SK-N-SH (cell line): Measurements from ENCODE around the gene MYL1. TPM values are rescaled to one million over a fixed set of nuclear protein-coding genes. Genes with fewer than 3 reads are reported as not detected.

Experiments used
- CTCF ChIA-PET: fragments of 300-600, 350-600 bp; formaldehyde crosslinking; extraction: SDS; loops from one replicate; lab custom pipeline; 2021; lab: Yijun Ruan, JAX
- POLR2A ChIA-PET: fragments of 350-600 bp; sonication (Branson Sonifier 250); formaldehyde crosslinking; extraction: SDS; loops from one replicate; lab custom pipeline; 2020; ENCODE audit warnings: antibody characterized with exemption, inconsistent platforms; lab: Yijun Ruan, JAX
- DNase-seq: peaks from one replicate; pipeline ENCODE4 v3.0.0; 2012
- H2AFZ ChIP-seq: fragments of 200-600 bp; sonication (generic); 2 replicates; pipeline ENCODE4 v1.8.1; 2016; ENCODE audit warnings: antibody characterized with exemption, mild to moderate bottlenecking, low read depth
- H3F3A ChIP-seq: fragments of 200-600 bp; sonication (generic); replicated peaks from 2 replicates; pipeline ENCODE3; 2016; ENCODE audit warnings: antibody characterized with exemption, mild to moderate bottlenecking; ENCODE audit not compliant: insufficient read depth
- H3K27ac ChIP-seq, 2 experiments: fragments of 200-500 bp in 1 of 2; fragments of 200-600 bp in 1 of 2; sonication (Bioruptor generic) in 1 of 2; sonication (generic), shearing (Covaris generic) in 1 of 2; 2 replicates each; pipeline versions ENCODE4 v1.5.1 to v1.6.1; 2014 to 2016; ENCODE audit warnings: low read depth in 2 of 2, inconsistent platforms in 1 of 2, low read length in 1 of 2, mild to moderate bottlenecking in 1 of 2, mixed read lengths in 1 of 2
- H3K27me3 ChIP-seq: fragments of 200-600 bp; sonication (generic), shearing (Covaris generic); 2 replicates; pipeline ENCODE4 v1.6.1; 2016; ENCODE audit warnings: mixed run types; ENCODE audit not compliant: insufficient read depth
- H3K36me3 ChIP-seq, 2 experiments: fragments of 200-500 bp in 1 of 2; fragments of 200-600 bp in 1 of 2; sonication (Bioruptor generic) in 1 of 2; sonication (generic) in 1 of 2; replicated peaks in 1 of 2; 2 replicates each; pipeline versions ENCODE3 to v1.5.1; 2014 to 2016; ENCODE audit warnings: low read length in 1 of 2, mild to moderate bottlenecking in 1 of 2; ENCODE audit not compliant: insufficient read depth in 2 of 2, control insufficient read depth in 1 of 2
- H3K4me1 ChIP-seq, 2 experiments: fragments of 200-500 bp in 1 of 2; fragments of 200-600 bp in 1 of 2; sonication (Bioruptor generic) in 1 of 2; sonication (generic), shearing (Covaris generic) in 1 of 2; 2 replicates each; pipeline versions ENCODE4 v1.5.1 to v1.6.1; 2014 to 2016; ENCODE audit warnings: low read depth in 1 of 2, low read length in 1 of 2, mixed run types in 1 of 2; ENCODE audit not compliant: insufficient read depth in 2 of 2, control insufficient read depth in 1 of 2
- H3K4me2 ChIP-seq: fragments of 200-600 bp; sonication (generic), shearing (Covaris generic); 2 replicates; pipeline ENCODE4 v1.6.1; 2017; ENCODE audit warnings: mixed run types
- H3K4me3 ChIP-seq, 2 experiments: fragments of 200-500 bp in 1 of 2; fragments of 200-600 bp in 1 of 2; sonication (Bioruptor generic) in 1 of 2; sonication (generic), shearing (Covaris generic) in 1 of 2; 2 replicates each; pipeline versions ENCODE4 v1.5.1 to v1.8.1; 2014 to 2016; ENCODE audit warnings: low read depth in 2 of 2, inconsistent platforms in 1 of 2, low read length in 1 of 2, mild to moderate bottlenecking in 1 of 2, mixed read lengths in 1 of 2, moderate library complexity in 1 of 2
- H3K79me2 ChIP-seq: fragments of 200-600 bp; sonication (generic); 2 replicates; pipeline ENCODE4 v1.8.1; 2017; ENCODE audit warnings: mild to moderate bottlenecking; ENCODE audit not compliant: insufficient read depth
- H3K9ac ChIP-seq: fragments of 200-600 bp; sonication (generic); 2 replicates; pipeline ENCODE4 v1.6.1; 2017; ENCODE audit warnings: mixed run types
- H3K9me2 ChIP-seq: fragments of 200-600 bp; sonication (generic); 2 replicates; pipeline ENCODE4 v1.6.1; 2017; ENCODE audit warnings: mixed run types
- H3K9me3 ChIP-seq: fragments of 200-600 bp; sonication (generic); 2 replicates; pipeline ENCODE4 v1.6.1; 2017; ENCODE audit warnings: mixed run types, mild to moderate bottlenecking, moderate library complexity
- H4K20me1 ChIP-seq: fragments of 200-600 bp; sonication (generic); 2 replicates; pipeline ENCODE4 v1.6.1; 2017; ENCODE audit warnings: mild to moderate bottlenecking, mixed run types; ENCODE audit not compliant: insufficient read depth
- CTCF ChIP-seq: fragments of 200-600 bp; sonication (generic); IDR thresholded peaks from 2 replicates; pipeline ENCODE4 v1.6.1; 2017; ENCODE audit warnings: antibody characterized with exemption, mild to moderate bottlenecking, moderate library complexity
- EZH2phosphoT487 ChIP-seq: fragments of 200-600 bp; sonication (generic); IDR thresholded peaks from 2 replicates; pipeline ENCODE4 v1.6.1; 2017; ENCODE audit warnings: low read depth, mixed run types, mild to moderate bottlenecking, antibody characterized with exemption, moderate library complexity, borderline replicate concordance
- GABPA ChIP-seq: IDR thresholded peaks from 2 replicates; pipeline ENCODE4 v1.4.0; 2012; ENCODE audit warnings: low read depth, mild to moderate bottlenecking
- GATA2 ChIP-seq: sonication (generic); formaldehyde crosslinking; IDR thresholded peaks from 2 replicates; pipeline ENCODE4 v1.5.0; 2020; ENCODE audit warnings: mild to moderate bottlenecking, missing genetic modification reagents
- MXI1 ChIP-seq: IDR thresholded peaks from 2 replicates; pipeline ENCODE4 v1.6.1; 2012; ENCODE audit warnings: mild to moderate bottlenecking, low read depth, low read length, improper control_type of control experiment
- NFIC ChIP-seq: IDR thresholded peaks from 2 replicates; pipeline ENCODE4 v1.4.0; 2012; ENCODE audit warnings: borderline replicate concordance
- NRF1 ChIP-seq: IDR thresholded peaks from 2 replicates; pipeline ENCODE4 v1.6.1; 2012; ENCODE audit warnings: low read depth, mild to moderate bottlenecking, low read length
- REST ChIP-seq: IDR thresholded peaks from 2 replicates; pipeline ENCODE4 v1.6.1; 2012; ENCODE audit warnings: mild to moderate bottlenecking, low read depth, low read length, moderate library complexity
- RXRA ChIP-seq: IDR thresholded peaks from 2 replicates; pipeline ENCODE4 v1.4.0; 2012; ENCODE audit warnings: low read depth, mild to moderate bottlenecking, borderline replicate concordance
- SIN3A ChIP-seq: IDR thresholded peaks from 2 replicates; pipeline ENCODE4 v1.6.1; 2012; ENCODE audit warnings: low read depth, mild to moderate bottlenecking, low read length, moderate library complexity, borderline replicate concordance
- SMC3 ChIP-seq: IDR thresholded peaks from 2 replicates; pipeline ENCODE4 v1.6.1; 2012; ENCODE audit warnings: low read depth, low read length, improper control_type of control experiment
- TCF12 ChIP-seq: IDR thresholded peaks from 2 replicates; pipeline ENCODE4 v1.4.0; 2012
- TEAD4 ChIP-seq: IDR thresholded peaks from 2 replicates; pipeline ENCODE4 v1.4.0; 2012; ENCODE audit warnings: mild to moderate bottlenecking, borderline replicate concordance; ENCODE audit not compliant: insufficient read depth
- WGBS: methylation state at CpG from one replicate; pipeline ENCODE4 v1.1.6; 2017; ENCODE audit warnings: low lambda C conversion rate; 5-methylcytosine and 5-hydroxymethylcytosine counted together
- polyA plus RNA-seq, 3 experiments: library from polyadenylated mRNA; depleted of rRNA; stranded (reverse); fragments of >200 nt; gene quantifications; 2 replicates each; pipeline ENCODE4 v1.2.3, GENCODE V29; 2012

The MYL1 gene
- polyA plus RNA-seq, 1 of the 3 experiments (the other 2 are of a cell fraction): not detected

- no peaks in the 10 kb centered on the region for H3K4me1 ChIP-seq
- H3K9me3 ChIP-seq: no peaks in the 10 kb centered on the region
- H3K36me3 ChIP-seq: no peaks in the 10 kb centered on the region
- H3K4me2 ChIP-seq: no peak overlapping the region
- H2AFZ ChIP-seq: no peak overlapping the region
- H3K79me2 ChIP-seq: no peaks in the 10 kb centered on the region
- H3K9ac ChIP-seq: no peak overlapping the region
- ChIA-PET CTCF (interaction anchor here (0.6 kb wide), 1 partner anchor 147 kb away, joined by 3 read pairs; no protein-coding TSS in a partner anchor), POLR2A (no interaction called here)
- TF ChIP-seq SMC3 (no peak), NFIC (no peak), MXI1 (no peak), NRF1 (no peak), EZH2phosphoT487 (no peak), REST (no peak), CTCF (no peak), GABPA (no peak), SIN3A (no peak), TCF12 (no peak), GATA2 (CRISPR knock-in tag) (no peak), TEAD4 (no peak), RXRA (no peak)
- no peaks in the 10 kb centered on the region for H3K9me2 ChIP-seq
- WGBS: 53% methylated on average over 7 of the region's 7 CpGs
- H3K27ac ChIP-seq: no peak overlapping the region
- no peaks in the 10 kb centered on the region for H3F3A ChIP-seq
- H4K20me1 ChIP-seq: no peaks in the 10 kb centered on the region
- DNase-seq: no peak
- no peak overlapping the region for H3K4me3 ChIP-seq
- no peaks in the 10 kb centered on the region for H3K27me3 ChIP-seq
Measured at GRCh38 chr2:210252699-210253606, 62.0 kb downstream of the MYL1 start.
